Fibroblast of mammary gland (primary cell): ENCODE measurements around the gene AGAP1.

Experiments used
- DNase-seq: peaks from one replicate; pipeline ENCODE4 v3.0.0-alpha.2; 2010; ENCODE audit warnings: low read depth
- H3K4me3 ChIP-seq: 2 replicates; pipeline ENCODE4 v1.5.1; 2011; ENCODE audit warnings: low read depth, mild to moderate bottlenecking, low read length, moderate library complexity; ENCODE audit not compliant: control insufficient read depth
- CTCF ChIP-seq: conservative IDR thresholded peaks from 2 replicates; pipeline ENCODE4 v1.5.1; 2011; ENCODE audit warnings: low read depth, low read length, inconsistent platforms; ENCODE audit not compliant: control insufficient read depth, insufficient read depth

AGAP1 gene

DNA sequence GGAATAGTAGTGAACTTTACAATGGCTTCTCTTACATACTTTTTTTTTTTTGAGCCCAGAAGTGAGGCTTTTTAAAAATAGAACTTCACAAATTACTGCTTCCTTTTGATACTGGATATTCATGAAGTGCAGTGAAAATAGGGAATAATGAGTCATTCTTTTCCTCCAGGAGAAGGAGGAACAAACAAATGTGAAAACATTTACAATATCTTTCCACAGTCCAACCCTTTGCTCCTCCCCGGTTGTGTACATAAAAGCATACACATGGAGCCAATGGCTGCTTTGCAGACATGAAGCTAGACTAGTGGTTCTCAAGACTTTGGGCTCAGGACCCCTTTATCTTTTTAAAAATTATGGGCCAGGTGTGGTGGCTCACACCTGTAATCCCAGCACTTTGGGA, 407.4 kb downstream of the AGAP1 start:
- no peak for DNase-seq
- no peak overlapping the region for H3K4me3 ChIP-seq
- no peak for TF ChIP-seq CTCF

- no peak for DNase-seq
- TF ChIP-seq CTCF, result no peak
- H3K4me3 ChIP-seq, result no peak overlapping the region
Measured at GRCh38 chr2:235903782-235904584, 410.1 kb downstream of the AGAP1 start.

DNA sequence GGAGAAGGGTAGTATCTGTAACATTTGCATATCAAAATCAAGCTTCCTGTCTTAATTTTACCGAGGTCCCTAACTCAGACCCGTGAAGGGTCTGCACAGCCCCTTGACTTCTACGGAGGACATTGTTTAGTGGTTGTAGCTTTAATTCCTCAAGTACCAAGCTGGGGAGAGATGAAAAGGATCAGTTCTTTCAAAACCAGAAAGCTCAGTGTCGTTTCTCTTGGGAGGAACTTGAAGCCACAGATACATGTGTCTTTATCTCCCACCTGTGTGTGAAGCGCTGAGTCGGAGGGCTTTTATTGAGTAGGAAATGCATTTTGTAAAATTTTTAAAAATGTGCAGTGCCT, 410.7 kb downstream of the AGAP1 start:
- no peak overlapping the region for H3K4me3 ChIP-seq
- no peak for DNase-seq
- no peak for TF ChIP-seq CTCF

- no peak for DNase-seq
- TF ChIP-seq CTCF, result no peak
- no peak overlapping the region for H3K4me3 ChIP-seq
Measured at GRCh38 chr2:235908826-235909225, 415.0 kb downstream of the AGAP1 start.

GRCh38 chr2:235909358-235909757, 415.5 kb downstream of the AGAP1 start:
- no peak for TF ChIP-seq CTCF
- no peak overlapping the region for H3K4me3 ChIP-seq

DNA sequence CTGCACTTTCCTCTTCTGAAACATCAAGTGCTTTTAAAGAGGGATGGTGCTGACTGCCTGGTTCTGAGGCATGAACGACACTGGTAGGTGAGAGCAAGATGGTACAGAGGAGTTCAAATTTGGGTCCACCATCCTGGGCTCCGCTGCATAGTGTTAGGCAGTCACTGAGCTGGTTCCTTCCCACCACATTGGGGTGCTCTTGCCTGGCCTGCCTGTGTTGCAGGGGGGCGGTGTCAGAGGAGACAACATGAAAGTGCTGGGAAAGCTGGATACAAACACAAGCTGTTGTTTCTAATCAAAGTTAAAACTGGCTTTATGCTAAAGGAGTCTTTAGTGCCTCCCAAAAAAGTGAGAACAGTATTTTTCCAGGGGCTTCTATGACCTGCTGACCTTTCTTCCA, 416.2 kb downstream of the AGAP1 start:
- TF ChIP-seq CTCF, result no peak
- DNase-seq, result no peak
- H3K4me3 ChIP-seq, result no peak overlapping the region

More at GRCh38 chr2:235909358-235909757, 415.5 kb downstream of the AGAP1 start:
- no peak for DNase-seq
